HEK293T (cell line): ENCODE measurements around the gene CAMK2D.

Experiments used
- BHLHE40 ChIP-seq: fragments of 450-650 bp; IDR thresholded peaks from 2 replicates; pipeline ENCODE4 v1.6.1; 2016; ENCODE audit warnings: mild to moderate bottlenecking, moderate library complexity, borderline replicate concordance
- FOXA1 ChIP-seq: fragments of 450-650 bp; IDR thresholded peaks from 2 replicates; pipeline ENCODE4 v1.6.1; 2016; ENCODE audit warnings: mild to moderate bottlenecking
- NFRKB ChIP-seq: fragments of 450-650 bp; IDR thresholded peaks from 2 replicates; pipeline ENCODE4 v1.6.1; 2016; ENCODE audit warnings: mild to moderate bottlenecking, moderate library complexity
- SP1 ChIP-seq: fragments of 450-650 bp; IDR thresholded peaks from 2 replicates; pipeline ENCODE4 v1.6.1; 2017
- TARDBP ChIP-seq: fragments of 450-650 bp; IDR thresholded peaks from 2 replicates; pipeline ENCODE4 v1.6.1; 2016

DNA sequence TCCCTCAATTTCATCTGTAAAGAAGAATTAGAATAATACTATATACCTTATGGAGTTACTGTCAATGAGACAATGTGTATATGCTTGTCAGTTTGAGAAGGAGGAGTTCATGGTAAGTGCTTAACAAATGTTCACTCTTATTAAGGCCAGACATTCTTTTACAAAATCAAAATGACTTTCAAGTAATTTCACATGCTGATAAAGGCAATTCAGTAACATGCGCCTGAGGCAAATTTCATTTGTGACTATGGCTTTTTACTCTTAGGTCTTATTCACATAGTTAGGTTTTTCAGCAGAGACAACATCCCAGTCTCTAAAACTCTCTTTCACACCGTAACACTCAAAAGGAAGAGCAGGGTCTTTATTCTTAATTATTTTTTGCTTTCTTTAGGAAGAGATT, 174.4 kb downstream of the CAMK2D start:
- TF ChIP-seq FOXA1 (no peak), BHLHE40 (no peak), NFRKB (no peak), SP1 (no peak), TARDBP (no peak)
